ENCODE results near the gene PDCD1LG2.

PDCD1LG2 gene

DNA sequence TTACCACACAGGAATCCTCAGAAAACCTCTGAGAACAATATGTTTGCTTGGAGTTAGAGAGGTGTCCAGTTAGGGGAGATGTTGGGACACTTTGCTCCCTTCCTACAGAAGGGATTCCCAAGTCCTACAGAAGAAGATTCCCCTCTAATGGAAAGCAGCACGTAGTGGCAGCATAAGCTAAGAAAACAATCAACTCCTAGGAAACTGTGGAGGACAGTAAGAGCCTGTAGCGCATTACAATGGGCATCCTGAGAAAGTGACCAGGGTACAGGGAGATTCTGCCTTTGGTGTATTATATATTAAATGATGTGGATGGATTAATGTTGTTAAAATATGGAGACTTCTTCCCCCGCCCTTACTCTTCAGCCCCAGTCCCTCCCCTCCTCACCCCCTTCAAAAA lies 104.7 kb downstream of the PDCD1LG2 start:
- DNase-seq = no peak

DNA sequence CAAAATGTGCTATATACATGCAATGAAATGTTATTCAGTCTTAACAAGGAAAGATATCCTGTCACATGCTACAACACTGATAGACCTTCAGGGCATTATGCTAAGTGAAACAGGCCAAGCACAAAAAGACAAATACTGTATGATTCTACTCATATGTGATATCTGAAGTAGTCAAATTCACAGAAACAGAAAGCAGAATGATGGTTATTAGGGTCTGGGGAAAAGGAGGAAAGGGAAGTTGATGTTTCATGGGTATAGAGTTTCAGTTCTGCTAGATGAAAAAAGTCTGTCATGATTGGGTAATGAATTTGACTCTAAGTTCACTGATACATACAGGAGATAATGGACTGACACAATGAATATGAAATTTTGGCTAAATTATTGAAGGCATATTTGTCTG lies 107.4 kb downstream of the PDCD1LG2 start:
- no peak for DNase-seq

DNA sequence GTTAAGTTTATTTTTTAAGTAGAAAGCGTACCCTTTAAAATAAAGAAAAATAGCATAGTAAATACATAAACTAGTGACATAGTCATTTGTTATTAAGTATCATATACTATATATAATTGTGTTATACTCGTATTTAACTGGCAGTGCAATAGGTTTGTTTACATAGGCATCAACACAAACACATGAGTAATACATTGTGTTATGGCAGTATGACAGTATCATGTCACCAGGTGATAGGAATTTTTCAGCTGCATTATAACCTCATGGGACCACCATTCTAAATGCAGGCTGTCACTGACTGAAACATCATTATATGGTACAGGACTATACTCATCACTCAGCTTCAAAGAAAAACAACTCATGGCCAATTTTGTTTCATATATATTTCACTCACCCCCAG lies 110.2 kb downstream of the PDCD1LG2 start:
- no peak for DNase-seq
